ENCODE measurements around the gene C1orf167.
A peak's percentile ranks its signal among the peaks of the same experiment; 100 is the strongest.

Gene C1orf167

GRCh38 chr1:11836955-11837766 lies 75.2 kb downstream of the C1orf167 start:
- no peak for DNase-seq

DNA sequence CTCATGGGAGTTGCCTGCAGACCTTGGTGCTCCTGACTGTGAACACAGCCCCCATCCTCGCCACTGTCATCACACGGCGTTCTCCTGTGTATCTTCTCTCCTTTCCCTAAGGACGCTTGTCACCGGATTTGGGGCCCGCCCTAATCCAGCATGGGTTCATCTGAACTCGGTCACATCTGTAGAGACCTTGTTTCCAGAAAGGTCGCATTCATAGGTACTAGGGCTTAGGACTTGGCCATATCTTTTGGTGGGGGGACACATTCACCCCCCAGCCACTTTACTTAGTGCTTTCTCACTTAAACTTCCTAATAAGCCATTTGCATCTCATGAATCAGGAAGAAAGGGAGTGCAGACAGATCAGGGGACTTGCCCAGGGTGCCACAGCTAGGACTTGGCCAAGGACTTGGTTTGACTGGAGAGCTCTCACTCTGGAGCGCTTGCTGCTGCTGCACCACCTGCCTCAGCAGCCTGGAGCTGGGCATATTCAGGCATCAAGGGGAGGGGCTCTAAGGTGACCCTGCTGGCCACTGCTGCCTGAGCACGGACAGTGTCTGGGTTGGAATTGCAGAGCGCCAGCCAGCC lies 75.9 kb downstream of the C1orf167 start:
- no peak for DNase-seq

- peak; percentile 51 for DNase-seq
Measured at GRCh38 chr1:11838349-11839272, 76.6 kb downstream of the C1orf167 start.
